WI38 (cell line): ENCODE measurements around the gene LRRC14B.
"Not testable (repeated sequence)": the region's sequence is repeated elsewhere in the genome, so short reads cannot be mapped to it uniquely, and the experiment has no call there.

Source experiments
- H3K4me3 ChIP-seq: 2 replicates; pipeline ENCODE4 v1.5.1; 2011; ENCODE audit warnings: low read depth, mild to moderate bottlenecking, control low read depth, low read length
- CTCF ChIP-seq: IDR thresholded peaks from 2 replicates; pipeline ENCODE4 v1.5.1; 2012; ENCODE audit warnings: low read depth, mild to moderate bottlenecking, control low read depth, low read length

LRRC14B gene

GRCh38 chr5:213803-214395 lies 22.6 kb downstream of the LRRC14B start:
- H3K4me3 ChIP-seq, result no peak overlapping the region
- TF ChIP-seq CTCF, result no peak

GRCh38 chr5:215256-215655 lies 24.0 kb downstream of the LRRC14B start:
- not testable (repeated sequence) for H3K4me3 ChIP-seq

GRCh38 chr5:216076-216475 lies 24.8 kb downstream of the LRRC14B start:
- H3K4me3 ChIP-seq, result not testable (repeated sequence)

GRCh38 chr5:217494-218456 lies 26.5 kb downstream of the LRRC14B start, which contains the start of the genes CCDC127 and SDHA:
TSS of gene CCDC127 (minus strand) at chr5:218153. CDS start at chr5:216849, 1,304 bp downstream.
TSS of gene SDHA (plus strand) at chr5:218320. CDS start at chr5:218356, 36 bp downstream.
- TF ChIP-seq CTCF, result peak; percentile 34
- peak within 1 kb of the TSS; percentile 93 for H3K4me3 ChIP-seq

- no peak for TF ChIP-seq CTCF
- H3K4me3 ChIP-seq, result peak overlapping the region; percentile 93
Observed at GRCh38 chr5:218457-219291, 27.4 kb downstream of the LRRC14B start.

- H3K4me3 ChIP-seq, result peak overlapping the region; percentile 93
- no peak for TF ChIP-seq CTCF
Observed at GRCh38 chr5:219460-219863, 28.2 kb downstream of the LRRC14B start.

- H3K4me3 ChIP-seq, result peak overlapping the region; percentile 93
- TF ChIP-seq CTCF, result no peak
Observed at GRCh38 chr5:219991-220390, 28.7 kb downstream of the LRRC14B start.

- not testable (repeated sequence) for H3K4me3 ChIP-seq
Observed at GRCh38 chr5:222951-223715, 31.8 kb downstream of the LRRC14B start.
